Suprapubic skin (tissue), 4 donors: ENCODE measurements around the gene TBC1D14. TPM values are rescaled to one million over a fixed set of nuclear protein-coding genes. Genes with fewer than 3 reads are reported as not detected.

Source experiments
- DNase-seq, 2 donors: peaks; one replicate each; pipeline ENCODE4 v3.0.0-alpha.2; 2019; ENCODE audit warnings: low spot score in 2 of 2
- H3K27ac ChIP-seq: fragments of 200-600 bp; sonication (generic); one replicate; pipeline ENCODE4 v1.5.1; 2019
- H3K27me3 ChIP-seq: fragments of 200-600 bp; sonication (generic); one replicate; pipeline ENCODE4 v1.5.1; 2019
- H3K36me3 ChIP-seq: fragments of 200-600 bp; sonication (generic); one replicate; pipeline ENCODE4 v1.5.1; 2019
- H3K4me1 ChIP-seq: fragments of 200-600 bp; sonication (generic); one replicate; pipeline ENCODE4 v1.5.1; 2019
- H3K4me3 ChIP-seq: fragments of 200-600 bp; sonication (generic); one replicate; pipeline ENCODE4 v1.5.1; 2019; ENCODE audit warnings: mild to moderate bottlenecking
- H3K9me3 ChIP-seq: fragments of 200-600 bp; sonication (generic); one replicate; pipeline ENCODE4 v1.5.1; 2019
- EP300 ChIP-seq: sonication (generic); formaldehyde crosslinking; IDR thresholded peaks from one replicate; pipeline ENCODE4 v1.6.1; 2017; ENCODE audit warnings: antibody characterized with exemption
- POLR2A ChIP-seq, 2 donors: fragments of 450-650 bp; IDR thresholded peaks; one replicate each; pipeline ENCODE4 v1.6.1; 2017; ENCODE audit warnings: antibody characterized with exemption in 2 of 2, mild to moderate bottlenecking in 2 of 2, moderate library complexity in 2 of 2
- POLR2AphosphoS5 ChIP-seq, 3 donors: sonication (generic); formaldehyde crosslinking; IDR thresholded peaks; one replicate each; pipeline ENCODE4 v1.6.1; 2017; ENCODE audit warnings: antibody characterized with exemption in 3 of 3
- WGBS: methylation state at CpG from one replicate; pipeline ENCODE4 v1.1.5; 2018; 5-methylcytosine and 5-hydroxymethylcytosine counted together
- total RNA-seq, 4 donors: library from RNA; depleted of rRNA; stranded (reverse); fragments of >200 nt; gene quantifications; one replicate each; pipeline ENCODE4 v1.1.0, GENCODE V29; 2016
- TF ChIP-seq, protein P1 (sequence below), 2 donors: fragments of 200-600 bp in 1 of 2; fragments of 450-650 bp in 1 of 2; sonication (generic) in 1 of 2; IDR thresholded peaks; one replicate each; pipeline ENCODE4 v1.5.1; 2016 to 2019; ENCODE audit warnings: antibody characterized with exemption in 2 of 2, mild to moderate bottlenecking in 1 of 2, moderate library complexity in 1 of 2

TBC1D14 gene
- total RNA-seq, 4 donors from 2014 or later: 55.0 to 111 (median 97.9) TPM

DNA sequence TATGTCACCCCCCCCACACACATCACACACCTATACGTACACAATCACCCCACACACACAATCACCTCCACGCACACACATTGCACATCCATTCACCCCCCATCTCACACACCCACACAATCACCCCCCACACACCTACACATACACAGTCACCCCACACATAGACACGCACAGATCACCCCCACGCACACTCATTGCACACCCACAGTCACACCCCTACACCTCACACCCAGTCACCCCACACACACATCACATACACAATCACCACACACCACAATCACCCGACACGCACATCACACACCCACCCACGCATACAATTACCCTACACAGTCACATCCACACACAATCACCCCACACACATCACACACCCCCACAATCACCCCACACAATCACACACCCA, 117.7 kb downstream of the TBC1D14 start:
- WGBS: 94% methylated on average over 7 of the region's 7 CpGs
- peaks cover 82% of the 10 kb centered on the region for H3K36me3 ChIP-seq
- H3K4me1 ChIP-seq: no peaks in the 10 kb centered on the region

DNA sequence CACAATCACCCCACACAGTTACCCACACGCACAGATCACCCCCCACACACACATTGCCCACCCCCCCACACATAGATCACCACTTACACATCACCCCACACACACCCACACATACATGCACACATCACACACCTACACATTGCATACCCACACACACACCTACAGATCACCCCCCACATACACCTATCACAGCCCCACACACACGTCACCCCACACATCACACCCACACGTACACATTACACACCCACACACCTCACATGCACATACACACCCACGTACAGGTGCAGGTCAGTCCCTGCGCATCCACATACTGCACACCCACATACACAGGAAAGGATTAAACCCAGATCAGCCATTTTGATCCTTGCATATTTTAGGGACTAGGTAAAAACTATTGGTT, 118.3 kb downstream of the TBC1D14 start:
- Histone ChIP-seq H3K4me3 (no peak overlapping the region), H3K9me3 (no peaks in the 10 kb centered on the region), H3K4me1 (no peaks in the 10 kb centered on the region), H3K36me3 (peaks cover 84% of the 10 kb centered on the region), H3K27me3 (no peaks in the 10 kb centered on the region), H3K27ac (no peak overlapping the region)
- no peak for DNase-seq
- 90% methylated on average over 5 of the region's 5 CpGs for WGBS
- TF ChIP-seq EP300: no peak
- TF ChIP-seq POLR2AphosphoS5 (IDR thresholded peaks at IDR 0.05): no peak
- no peak for TF ChIP-seq POLR2A (IDR thresholded peaks at IDR 0.05)
- TF ChIP-seq, protein P1, sequence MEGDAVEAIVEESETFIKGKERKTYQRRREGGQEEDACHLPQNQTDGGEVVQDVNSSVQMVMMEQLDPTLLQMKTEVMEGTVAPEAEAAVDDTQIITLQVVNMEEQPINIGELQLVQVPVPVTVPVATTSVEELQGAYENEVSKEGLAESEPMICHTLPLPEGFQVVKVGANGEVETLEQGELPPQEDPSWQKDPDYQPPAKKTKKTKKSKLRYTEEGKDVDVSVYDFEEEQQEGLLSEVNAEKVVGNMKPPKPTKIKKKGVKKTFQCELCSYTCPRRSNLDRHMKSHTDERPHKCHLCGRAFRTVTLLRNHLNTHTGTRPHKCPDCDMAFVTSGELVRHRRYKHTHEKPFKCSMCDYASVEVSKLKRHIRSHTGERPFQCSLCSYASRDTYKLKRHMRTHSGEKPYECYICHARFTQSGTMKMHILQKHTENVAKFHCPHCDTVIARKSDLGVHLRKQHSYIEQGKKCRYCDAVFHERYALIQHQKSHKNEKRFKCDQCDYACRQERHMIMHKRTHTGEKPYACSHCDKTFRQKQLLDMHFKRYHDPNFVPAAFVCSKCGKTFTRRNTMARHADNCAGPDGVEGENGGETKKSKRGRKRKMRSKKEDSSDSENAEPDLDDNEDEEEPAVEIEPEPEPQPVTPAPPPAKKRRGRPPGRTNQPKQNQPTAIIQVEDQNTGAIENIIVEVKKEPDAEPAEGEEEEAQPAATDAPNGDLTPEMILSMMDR (IDR thresholded peaks at IDR 0.05): no peak

More for the DNA sequence above, 117.7 kb downstream of the TBC1D14 start:
- Histone ChIP-seq H3K9me3 (no peaks in the 10 kb centered on the region), H3K27ac (no peak overlapping the region), H3K27me3 (no peaks in the 10 kb centered on the region), H3K4me3 (no peak overlapping the region)
- TF ChIP-seq POLR2A (IDR thresholded peaks at IDR 0.05): no peak
- TF ChIP-seq, protein P1 (IDR thresholded peaks at IDR 0.05): no peak
- TF ChIP-seq EP300: no peak
- no peak for TF ChIP-seq POLR2AphosphoS5 (IDR thresholded peaks at IDR 0.05)
- DNase-seq: no peak

DNA sequence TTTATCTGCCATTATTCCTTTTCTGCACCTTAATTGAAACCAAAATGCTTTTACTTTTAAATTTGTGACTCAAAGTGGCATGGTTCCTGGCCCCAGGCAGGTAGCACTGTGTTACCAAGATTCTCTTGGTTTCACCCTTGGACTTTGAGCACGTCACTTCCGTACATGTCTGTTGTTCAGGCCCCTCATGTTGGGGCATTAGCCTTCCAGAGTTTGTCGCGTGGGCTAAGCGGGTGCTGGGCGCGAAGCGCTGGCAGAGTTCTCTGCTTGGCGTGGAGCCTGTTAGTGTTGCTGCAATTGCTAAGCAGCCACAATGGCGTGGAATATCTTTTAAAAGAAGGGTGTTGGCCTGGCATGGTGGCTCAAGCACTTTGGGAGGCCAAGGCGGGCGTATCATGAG, 119.6 kb downstream of the TBC1D14 start:
- WGBS: 89% methylated on average over 12 of the region's 12 CpGs
- H3K9me3 ChIP-seq: no peaks in the 10 kb centered on the region
- H3K27me3 ChIP-seq: no peaks in the 10 kb centered on the region
- H3K4me3 ChIP-seq: no peak overlapping the region
- peaks cover 73% of the 10 kb centered on the region for H3K36me3 ChIP-seq
- no peaks in the 10 kb centered on the region for H3K4me1 ChIP-seq
- TF ChIP-seq POLR2AphosphoS5 (IDR thresholded peaks at IDR 0.05) (no peak), EP300 (no peak), POLR2A (IDR thresholded peaks at IDR 0.05) (no peak)
- TF ChIP-seq, protein P1 (IDR thresholded peaks at IDR 0.05): no peak
- DNase-seq: peak in 1 of 2 donors; percentile 65
- H3K27ac ChIP-seq: no peak overlapping the region

DNA sequence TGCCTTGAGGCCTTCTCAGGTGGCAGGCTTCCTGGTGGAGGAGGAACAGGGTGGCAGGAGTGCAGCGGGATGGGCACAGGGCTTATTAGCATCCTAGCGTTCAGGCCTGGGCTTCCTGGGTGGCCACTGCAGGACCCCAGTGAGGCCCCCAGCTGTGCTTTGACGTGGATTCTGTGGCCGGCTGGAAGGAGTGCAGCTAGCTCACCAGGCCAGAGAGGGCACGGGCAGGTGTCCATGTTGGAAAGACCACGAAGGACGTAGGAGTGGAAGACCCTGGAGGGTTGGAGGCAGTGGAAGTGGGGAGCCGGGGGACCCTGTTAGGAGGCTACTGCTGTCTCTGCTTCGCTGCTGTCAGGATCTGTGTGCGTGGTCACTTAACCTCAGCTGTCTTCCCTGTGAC, 120.3 kb downstream of the TBC1D14 start:
- H3K4me3 ChIP-seq: no peak overlapping the region
- no peak overlapping the region for H3K27ac ChIP-seq
- no peaks in the 10 kb centered on the region for H3K4me1 ChIP-seq
- no peaks in the 10 kb centered on the region for H3K9me3 ChIP-seq
- TF ChIP-seq, protein P1 (IDR thresholded peaks at IDR 0.05): no peak
- no peak for TF ChIP-seq EP300
- no peak for TF ChIP-seq POLR2AphosphoS5 (IDR thresholded peaks at IDR 0.05)
- no peak for TF ChIP-seq POLR2A (IDR thresholded peaks at IDR 0.05)
- H3K27me3 ChIP-seq: no peaks in the 10 kb centered on the region
- peaks cover 66% of the 10 kb centered on the region for H3K36me3 ChIP-seq
- no peak for DNase-seq
- WGBS: 90% methylated on average over 10 of the region's 10 CpGs

DNA sequence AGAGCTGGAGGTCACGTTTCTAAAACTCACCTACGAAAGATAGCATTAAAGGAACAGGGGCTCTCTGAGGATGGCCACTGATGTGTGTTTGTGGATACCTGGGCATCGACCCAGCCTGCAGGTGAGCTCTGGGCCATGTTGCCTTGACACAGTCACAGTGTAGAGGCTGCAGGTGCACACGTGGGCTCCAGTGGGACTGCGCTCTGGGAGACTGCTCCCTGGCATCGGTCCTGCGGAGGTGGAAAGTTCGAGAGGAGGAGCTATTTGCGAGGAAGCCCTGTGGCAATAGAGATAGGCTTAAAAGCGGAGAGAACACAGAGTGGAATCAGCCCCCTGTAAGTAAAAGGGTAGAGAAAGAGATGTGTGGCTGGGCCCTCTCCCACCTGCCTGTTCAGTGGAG, 121.2 kb downstream of the TBC1D14 start:
- H3K4me3 ChIP-seq: no peak overlapping the region
- no peak for DNase-seq
- 90% methylated on average over 10 of the region's 10 CpGs for WGBS
- peaks cover 57% of the 10 kb centered on the region for H3K36me3 ChIP-seq
- no peaks in the 10 kb centered on the region for H3K4me1 ChIP-seq
- TF ChIP-seq EP300 (no peak), POLR2AphosphoS5 (IDR thresholded peaks at IDR 0.05) (no peak), POLR2A (IDR thresholded peaks at IDR 0.05) (no peak)
- TF ChIP-seq, protein P1 (IDR thresholded peaks at IDR 0.05): no peak
- H3K9me3 ChIP-seq: no peaks in the 10 kb centered on the region
- no peaks in the 10 kb centered on the region for H3K27me3 ChIP-seq
- H3K27ac ChIP-seq: no peak overlapping the region
